Measurements from ENCODE around the gene APLF.
"Not testable (repeated sequence)": the region's sequence is repeated elsewhere in the genome, so short reads cannot be mapped to it uniquely, and the experiment has no call there.

The APLF gene

DNA sequence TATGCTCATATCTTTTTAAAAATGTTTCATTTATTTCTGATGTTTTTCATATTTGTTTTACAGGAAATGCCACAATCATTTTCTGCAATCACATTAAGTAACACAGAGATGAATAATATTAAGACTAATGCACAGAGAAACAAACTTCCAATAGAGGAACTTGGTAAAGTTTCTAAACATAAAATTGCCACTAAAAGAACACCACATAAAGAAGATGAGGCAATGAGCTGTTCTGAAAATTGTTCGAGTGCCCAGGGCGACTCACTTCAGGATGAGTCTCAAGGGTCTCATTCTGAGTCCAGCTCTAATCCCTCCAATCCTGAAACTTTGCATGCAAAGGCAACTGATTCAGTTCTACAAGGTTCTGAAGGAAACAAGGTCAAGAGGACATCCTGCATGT, 70.4 kb downstream of the APLF start:
- DNase-seq = peak; percentile 30 to 65 (median 64)

DNA sequence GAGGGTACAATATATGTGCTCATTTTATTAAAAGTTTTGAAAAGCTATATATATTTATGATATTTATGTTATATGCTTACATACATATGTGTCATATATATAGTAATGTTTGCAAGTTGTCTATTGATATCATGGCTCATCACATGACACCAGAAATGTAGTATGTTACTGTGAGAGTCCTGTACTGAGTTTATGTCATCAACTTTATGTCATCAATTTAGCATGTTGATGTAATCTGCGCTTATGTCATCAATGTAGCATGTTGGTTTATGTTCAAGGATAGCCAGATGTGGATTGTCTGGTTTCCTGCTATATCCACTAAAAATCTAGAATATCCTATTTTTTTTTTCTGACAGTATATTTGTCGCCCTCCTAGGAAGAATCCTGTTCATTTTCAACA, 77.4 kb downstream of the APLF start:
- DNase-seq = peak in 1 of 3 donors; percentile 4

DNA sequence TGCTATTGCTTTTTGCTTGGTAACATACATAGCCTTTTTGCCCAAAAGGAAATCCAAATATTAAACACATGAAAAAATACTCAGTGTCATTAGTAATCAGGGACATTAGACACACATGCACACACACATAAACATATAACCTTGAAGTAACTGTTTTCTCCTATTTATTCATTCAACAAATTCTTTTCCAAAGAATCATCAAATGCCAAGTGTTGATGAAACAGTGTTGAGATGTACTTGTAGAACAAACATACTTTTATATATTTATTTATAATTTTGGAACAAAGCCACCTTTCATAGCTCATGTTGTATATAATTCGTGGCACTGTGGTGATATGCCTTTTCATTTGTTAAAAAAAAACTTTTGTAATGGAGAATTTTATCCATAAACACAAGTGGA, 81.0 kb downstream of the APLF start:
- DNase-seq = no peak

DNA sequence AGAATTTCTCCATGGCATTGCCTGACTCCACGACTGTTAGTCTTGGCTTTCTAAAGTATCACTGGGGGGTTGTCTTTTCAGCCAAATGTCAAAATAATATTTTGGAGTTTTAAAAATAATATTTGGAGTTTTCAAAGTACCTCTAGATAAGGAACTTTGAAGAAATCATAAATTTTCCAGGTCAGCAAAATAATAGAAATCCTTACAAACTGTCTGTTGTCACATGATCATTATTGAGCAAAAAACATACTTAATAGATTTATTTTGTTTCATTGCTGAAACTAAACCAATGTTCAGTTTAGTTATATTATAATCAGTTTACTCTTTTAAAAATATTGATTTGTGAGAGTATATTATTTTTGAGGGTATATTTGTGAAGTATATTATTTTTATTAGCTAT, 85.7 kb downstream of the APLF start:
- no peak for DNase-seq

- not testable (repeated sequence) for DNase-seq
Observed at GRCh38 chr2:68555425-68556206, 88.2 kb downstream of the APLF start.

DNA sequence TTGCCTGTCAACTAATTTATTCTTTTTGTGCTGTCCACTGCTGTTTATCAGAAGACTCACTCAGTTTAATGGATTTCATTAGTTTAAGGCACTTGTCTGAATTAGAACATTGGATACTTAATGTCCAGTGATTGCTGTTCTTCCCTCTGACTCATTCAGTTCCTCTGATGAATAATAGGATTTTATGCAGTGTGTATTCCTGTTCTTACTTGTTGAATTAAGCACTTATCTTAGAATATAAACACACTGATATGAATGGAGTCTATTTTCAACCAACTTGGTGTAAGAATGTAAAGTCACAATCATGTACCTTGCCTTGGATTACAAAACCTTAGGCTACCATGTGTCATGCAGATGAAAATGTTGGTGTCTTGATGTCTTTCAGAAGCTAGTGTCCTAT, 89.0 kb downstream of the APLF start:
- DNase-seq = peak in 1 of 3 donors; percentile 4

DNA sequence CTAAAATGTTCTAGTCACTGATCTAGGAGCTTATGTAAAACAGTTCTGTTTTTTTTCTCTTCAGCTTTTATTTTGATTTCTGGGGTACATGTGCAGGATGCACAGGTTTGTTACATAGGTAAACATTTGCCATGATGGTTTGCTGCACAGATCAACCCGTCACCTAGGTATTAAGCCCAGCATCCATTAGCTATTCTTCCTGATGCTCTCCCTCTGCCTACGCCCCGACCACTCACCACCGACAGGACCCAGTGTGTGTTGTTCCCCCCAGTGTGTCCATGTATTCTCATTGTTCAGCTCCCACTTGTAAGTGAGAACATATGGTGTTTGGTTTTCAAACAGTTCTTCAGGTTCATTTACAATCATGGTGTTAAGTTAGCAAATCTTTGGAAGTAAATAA, 91.2 kb downstream of the APLF start:
- no peak for DNase-seq

DNA sequence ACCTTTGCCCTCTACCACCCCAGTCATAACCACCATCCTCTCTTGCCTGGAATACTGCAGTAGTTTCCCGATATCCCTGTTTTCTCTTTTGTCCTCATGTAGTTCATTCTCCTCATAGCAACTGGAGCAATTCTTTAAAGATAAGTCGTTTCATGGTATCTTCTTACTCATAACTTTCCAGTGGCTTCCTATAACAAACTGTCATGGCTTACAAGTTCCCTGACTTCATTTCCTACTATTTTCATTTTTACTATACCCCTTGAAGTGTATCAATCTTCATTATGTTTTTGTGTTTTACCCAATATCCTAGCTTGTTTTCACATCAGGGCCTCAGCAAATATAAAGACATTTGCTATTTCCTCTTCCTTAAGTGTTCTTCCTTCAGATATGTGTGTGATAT, 92.3 kb downstream of the APLF start:
- no peak for DNase-seq

GRCh38 chr2:68560545-68560944, 93.2 kb downstream of the APLF start:
- DNase-seq = no peak

- no peak for DNase-seq
Observed at GRCh38 chr2:68561372-68561771, 94.0 kb downstream of the APLF start.

DNA sequence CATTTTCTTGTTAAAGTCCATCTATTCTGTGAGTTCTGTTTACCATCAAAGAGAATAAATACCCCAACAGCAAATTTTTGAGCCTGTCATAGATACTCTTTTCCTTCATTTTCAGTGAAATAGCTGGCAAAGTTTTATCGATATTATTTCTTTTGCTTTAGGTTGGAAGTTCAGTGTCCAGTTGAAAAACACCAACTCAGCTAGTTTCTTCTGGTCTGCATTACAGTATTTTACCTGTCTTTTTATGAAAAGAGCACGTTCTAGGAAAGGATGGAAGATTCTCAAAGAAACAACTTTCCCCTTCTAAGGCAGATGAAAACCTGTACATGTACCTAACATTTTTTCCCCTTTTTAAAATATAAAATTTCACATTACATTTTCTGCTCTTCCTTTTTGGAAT, 95.5 kb downstream of the APLF start:
- no peak for DNase-seq

DNA sequence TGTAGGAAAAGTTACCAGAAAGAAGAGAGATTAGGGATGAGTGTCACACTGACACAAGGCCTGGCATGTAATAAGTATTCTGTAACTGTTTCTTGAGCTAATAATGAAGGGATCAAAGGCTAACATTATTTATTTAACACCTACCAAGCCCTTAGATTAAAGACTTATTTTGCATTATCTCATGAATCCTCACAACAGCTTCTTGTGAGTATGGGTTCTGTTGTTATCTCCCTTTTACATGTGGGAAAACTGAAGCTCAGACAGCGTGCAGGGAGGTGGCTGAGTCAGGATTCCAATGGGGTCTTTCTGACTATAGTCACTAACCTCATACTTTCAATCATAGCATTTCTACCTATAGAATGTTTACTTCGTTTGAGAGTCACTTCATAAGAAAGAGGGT, 97.0 kb downstream of the APLF start:
- no peak for DNase-seq

GRCh38 chr2:68565273-68565672, 97.9 kb downstream of the APLF start:
- DNase-seq = no peak

DNA sequence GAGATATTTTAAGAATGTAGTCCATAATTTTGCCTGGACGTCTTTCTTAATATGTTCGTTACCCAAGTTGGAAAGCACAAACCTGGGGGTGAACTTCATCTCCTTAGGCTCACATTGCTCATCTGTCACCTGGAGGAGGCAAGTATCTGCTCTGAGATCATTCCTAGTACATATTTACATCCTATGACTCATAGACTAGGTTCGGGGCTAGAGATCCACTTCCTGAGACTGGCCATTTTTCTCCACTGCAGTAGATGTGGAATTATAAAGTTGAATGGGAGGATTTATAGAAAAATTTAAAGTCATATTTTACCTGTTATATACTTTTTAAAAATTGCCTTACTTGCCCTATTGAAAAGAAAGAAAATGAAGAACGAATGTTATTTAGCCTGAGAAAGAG, 98.5 kb downstream of the APLF start:
- DNase-seq = peak in 1 of 3 donors; percentile 1

DNA sequence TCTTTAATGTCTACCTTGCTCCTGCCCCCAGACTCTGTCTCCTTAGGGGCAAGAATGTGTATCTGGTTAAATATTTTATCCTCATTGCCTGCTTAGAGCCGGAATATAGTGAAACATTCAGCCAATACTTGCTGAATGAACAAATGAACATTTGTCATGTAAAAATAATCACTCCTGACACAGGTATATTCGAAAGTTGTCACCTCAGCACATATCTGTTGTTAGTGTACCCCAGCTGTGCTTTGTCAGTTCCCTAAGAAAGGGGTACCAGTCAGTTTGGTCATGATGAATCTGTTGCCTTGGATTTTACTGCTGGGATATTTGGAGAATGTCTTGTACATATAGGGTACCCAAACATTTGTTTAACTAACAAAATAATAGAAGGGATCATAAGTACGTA, 99.0 kb downstream of the APLF start:
- DNase-seq = no peak

DNA sequence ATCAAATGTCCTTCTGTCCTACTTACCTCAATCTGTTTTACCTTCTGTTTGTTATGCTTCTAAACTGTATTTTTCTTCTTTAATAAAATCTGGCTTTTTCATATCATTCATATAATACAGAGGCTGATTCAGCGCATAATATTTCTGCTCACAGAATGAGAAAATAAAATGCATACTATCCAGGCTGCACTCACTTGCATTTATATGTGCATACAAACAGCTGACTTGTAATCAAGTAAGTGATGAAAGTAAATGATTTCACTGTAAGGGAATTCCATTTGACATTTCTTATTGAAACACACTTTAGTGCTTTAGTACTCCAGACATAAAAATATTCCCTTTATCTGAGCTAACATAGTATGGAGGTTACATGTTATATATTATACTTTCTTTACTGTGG, 100.7 kb downstream of the APLF start:
- no peak for DNase-seq

- no peak for DNase-seq
Observed at GRCh38 chr2:68569604-68570003, 102.2 kb downstream of the APLF start.

GRCh38 chr2:68570434-68570833, 103.0 kb downstream of the APLF start:
- DNase-seq = not testable (repeated sequence)

- DNase-seq = no peak
Observed at GRCh38 chr2:68574202-68574791, 106.9 kb downstream of the APLF start.

DNA sequence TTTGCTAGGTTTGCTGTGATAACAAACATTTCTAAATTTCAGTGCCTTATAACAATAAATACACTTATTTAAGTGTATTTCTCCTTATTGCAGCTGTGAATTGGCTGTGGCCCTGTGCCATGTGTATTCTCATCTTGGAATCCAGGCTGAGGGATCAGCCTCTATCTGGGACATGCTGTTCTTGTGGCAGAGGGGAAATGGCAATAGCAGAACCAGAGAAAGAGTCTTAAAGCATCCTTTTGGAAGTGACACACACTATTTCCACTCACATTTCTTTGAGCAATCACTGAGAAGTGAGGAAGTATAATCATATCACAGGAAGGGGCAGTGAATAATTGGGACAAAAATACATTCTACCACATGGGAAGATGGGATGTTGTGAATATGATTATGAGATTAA, 109.8 kb downstream of the APLF start:
- DNase-seq = peak in 1 of 3 donors; percentile 5

DNA sequence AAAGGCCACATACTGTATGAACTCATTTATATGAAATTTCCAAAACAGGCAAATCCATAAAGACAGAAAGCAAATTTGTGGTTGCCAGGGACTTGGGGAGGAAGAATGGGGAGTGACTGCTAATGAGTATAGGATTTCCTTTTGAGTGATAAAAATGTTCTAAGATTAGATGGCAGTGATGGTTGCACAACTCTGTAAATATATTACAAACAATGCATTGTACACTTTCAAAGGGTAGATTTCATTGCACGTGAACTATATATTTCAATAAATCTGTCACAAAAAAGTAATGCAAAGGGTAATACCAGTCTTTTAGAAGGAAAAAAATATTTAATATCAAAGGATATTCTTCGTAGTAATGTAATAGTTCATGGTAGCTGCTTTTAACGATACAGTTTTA, 112.3 kb downstream of the APLF start:
- no peak for DNase-seq

DNA sequence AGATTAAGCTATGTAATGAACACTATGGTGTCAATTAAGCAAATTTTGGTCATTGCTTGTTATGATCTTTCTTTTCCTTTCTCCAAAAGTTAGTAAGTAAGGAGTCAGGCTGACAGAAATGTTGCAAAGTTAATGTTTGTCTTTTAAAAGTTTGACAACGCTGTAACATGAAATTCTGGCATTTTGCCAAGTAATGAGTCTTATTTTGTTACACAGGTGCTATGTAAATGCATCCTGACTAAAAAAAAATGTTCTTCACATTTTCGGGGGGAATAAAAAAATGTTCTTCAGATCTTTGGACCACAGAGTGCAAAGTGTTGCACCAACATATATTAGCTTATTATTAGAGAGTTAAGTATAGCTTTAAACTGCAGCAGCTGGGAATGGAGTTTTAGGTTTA, 121.2 kb downstream of the APLF start:
- no peak for DNase-seq

DNA sequence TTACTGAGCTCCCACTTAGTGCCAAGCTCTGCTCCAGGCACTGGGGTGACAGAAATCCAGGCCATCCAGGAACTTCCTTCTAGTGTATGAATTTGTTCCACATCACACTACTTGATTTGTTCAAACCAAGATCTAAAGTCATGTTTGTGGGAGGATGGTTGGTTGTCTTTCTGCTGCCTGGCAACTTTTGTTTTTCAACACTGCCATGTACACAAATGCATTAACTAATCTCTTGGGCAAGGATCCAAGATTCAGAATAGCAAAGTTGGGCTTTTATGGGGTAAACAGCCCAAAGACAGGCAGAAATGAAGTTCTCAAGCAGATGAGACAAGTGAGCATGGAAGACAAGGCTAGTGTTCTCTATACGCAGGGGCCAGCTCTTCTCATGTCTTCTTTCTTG, 122.6 kb downstream of the APLF start:
- DNase-seq = no peak

- no peak for DNase-seq
Observed at GRCh38 chr2:68590702-68591101, 123.3 kb downstream of the APLF start.

GRCh38 chr2:68591225-68591624, 123.8 kb downstream of the APLF start:
- no peak for DNase-seq

Data from suppressor macrophage treated with lipopolysaccharide for 1 hour (primary cell).